ENCODE results near the gene U2AF2. TPM values are rescaled to one million over a fixed set of nuclear protein-coding genes. Genes with fewer than 3 reads are reported as not detected.

Gene U2AF2
- total and polyA plus RNA-seq, 2 of the 8 experiments (the other 6 are each of a cell fraction or from before 2014, with no cell fraction given) = 162 to 252 TPM

DNA sequence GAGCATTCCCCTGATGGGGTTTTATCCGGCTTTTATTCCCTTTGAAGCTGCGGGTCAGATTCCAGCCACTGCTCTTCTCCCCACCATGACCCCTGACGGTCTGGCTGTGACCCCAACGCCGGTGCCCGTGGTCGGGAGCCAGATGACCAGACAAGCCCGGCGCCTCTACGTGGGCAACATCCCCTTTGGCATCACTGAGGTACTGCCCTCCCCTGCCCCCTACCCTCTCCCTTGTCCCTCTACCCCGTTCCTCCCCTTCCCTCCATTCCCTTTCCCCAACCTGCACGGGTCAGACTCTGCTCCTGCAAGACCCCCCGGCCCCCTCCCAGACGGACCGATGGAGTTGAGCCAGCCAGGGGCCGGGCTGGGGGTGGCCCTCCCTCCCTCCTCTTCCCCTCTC is 6.2 kb downstream of the U2AF2 start (continued):
- TF ChIP-seq SIN3A (conservative IDR thresholded peaks at IDR 0.05 in 1 of 2, IDR thresholded peaks at IDR 0.05 in 1 of 2; ENCODE audit: low read depth in 1 of 2, low read length in 2 of 2) (no peak), ZNF274 (IDR thresholded peaks at IDR 0.05; ENCODE audit: borderline replicate concordance, extremely low read depth, low read length) (no peak)

Data from H1 (cell line).